ENCODE measurements around the gene CHSY1.
"Not testable (repeated sequence)": the region's sequence is repeated elsewhere in the genome, so short reads cannot be mapped to it uniquely, and the experiment has no call there.

CHSY1 gene

DNA sequence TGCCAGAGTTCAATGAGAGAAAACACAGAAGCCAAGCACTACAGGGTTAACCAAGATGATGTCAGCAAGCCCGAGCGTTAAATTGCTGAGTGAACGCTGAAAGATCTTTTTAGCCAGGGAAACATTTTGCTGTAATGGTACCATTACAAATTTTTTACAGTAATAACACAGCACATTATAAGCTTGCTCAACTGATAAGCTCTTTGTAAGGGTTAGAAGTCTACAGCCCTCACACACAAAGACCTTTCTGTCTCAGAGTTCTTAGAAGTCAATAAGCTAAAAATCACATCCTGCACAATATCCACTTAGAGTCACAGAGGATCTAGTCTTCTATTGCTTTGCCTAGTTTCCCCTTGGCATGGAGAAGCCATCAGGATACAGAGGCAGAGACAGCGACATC, 29.9 kb downstream of the CHSY1 start:
- no peak for DNase-seq (ENCODE audit: extremely low read depth, insufficient read length)
- Histone ChIP-seq H3K36me3 (ENCODE audit: control insufficient read depth, insufficient read depth, low read length) (peaks cover 1% of the 10 kb centered on the region), H3K4me3 (replicated peaks; ENCODE audit: low read depth, low read length) (no peak overlapping the region), H3K27me3 (replicated peaks; ENCODE audit: control insufficient read depth, insufficient read depth, low read length) (no peaks in the 10 kb centered on the region)
- TF ChIP-seq, protein P1, sequence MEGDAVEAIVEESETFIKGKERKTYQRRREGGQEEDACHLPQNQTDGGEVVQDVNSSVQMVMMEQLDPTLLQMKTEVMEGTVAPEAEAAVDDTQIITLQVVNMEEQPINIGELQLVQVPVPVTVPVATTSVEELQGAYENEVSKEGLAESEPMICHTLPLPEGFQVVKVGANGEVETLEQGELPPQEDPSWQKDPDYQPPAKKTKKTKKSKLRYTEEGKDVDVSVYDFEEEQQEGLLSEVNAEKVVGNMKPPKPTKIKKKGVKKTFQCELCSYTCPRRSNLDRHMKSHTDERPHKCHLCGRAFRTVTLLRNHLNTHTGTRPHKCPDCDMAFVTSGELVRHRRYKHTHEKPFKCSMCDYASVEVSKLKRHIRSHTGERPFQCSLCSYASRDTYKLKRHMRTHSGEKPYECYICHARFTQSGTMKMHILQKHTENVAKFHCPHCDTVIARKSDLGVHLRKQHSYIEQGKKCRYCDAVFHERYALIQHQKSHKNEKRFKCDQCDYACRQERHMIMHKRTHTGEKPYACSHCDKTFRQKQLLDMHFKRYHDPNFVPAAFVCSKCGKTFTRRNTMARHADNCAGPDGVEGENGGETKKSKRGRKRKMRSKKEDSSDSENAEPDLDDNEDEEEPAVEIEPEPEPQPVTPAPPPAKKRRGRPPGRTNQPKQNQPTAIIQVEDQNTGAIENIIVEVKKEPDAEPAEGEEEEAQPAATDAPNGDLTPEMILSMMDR (IDR thresholded peaks at IDR 0.05; ENCODE audit: insufficient read depth, low read length, poor library complexity, severe bottlenecking), result no peak

DNA sequence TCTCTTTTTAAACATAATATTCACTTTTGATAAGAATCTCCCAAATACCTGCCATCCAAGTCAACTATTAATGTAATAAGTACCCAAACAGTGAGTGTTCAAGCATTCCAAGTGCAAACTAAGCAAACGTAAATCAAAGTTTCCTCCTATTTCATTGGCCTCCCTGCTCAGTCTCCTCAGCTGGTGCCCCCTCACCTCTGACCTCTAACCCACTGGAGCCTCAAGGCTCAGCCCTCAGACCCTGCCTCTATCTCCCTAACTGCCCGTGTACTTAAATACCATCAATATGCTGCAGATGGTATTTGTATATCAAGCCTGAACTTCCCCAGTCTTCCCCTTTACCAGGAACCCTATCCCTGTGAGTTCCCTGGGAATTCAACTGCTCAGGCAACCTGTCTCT, 31.8 kb downstream of the CHSY1 start:
- TF ChIP-seq, protein P1 (IDR thresholded peaks at IDR 0.05; ENCODE audit: insufficient read depth, low read length, poor library complexity, severe bottlenecking), result no peak
- Histone ChIP-seq H3K27me3 (replicated peaks; ENCODE audit: control insufficient read depth, insufficient read depth, low read length) (no peaks in the 10 kb centered on the region), H3K36me3 (ENCODE audit: control insufficient read depth, insufficient read depth, low read length) (peaks cover 1% of the 10 kb centered on the region), H3K4me3 (replicated peaks; ENCODE audit: low read depth, low read length) (no peak overlapping the region)
- DNase-seq (ENCODE audit: extremely low read depth, insufficient read length), result no peak

DNA sequence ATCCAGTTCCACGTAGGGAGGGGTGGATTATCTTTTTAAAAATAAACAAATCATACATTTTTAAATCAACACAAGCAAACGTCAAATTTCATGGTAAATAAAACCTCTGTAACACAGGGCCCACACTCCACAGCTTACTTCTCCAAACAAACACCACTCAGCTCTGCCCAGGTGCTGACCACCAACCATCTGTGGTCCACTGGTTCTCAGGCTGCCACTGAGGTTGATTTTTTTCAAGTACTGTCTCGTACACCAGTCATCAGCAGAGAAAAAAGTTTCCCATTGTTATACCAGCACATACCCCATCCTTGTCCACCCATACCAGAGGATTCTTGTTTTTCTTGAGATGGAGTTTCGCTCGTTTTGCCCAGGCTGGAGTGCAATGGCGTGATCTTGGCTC, 32.4 kb downstream of the CHSY1 start:
- TF ChIP-seq, protein P1 (IDR thresholded peaks at IDR 0.05; ENCODE audit: insufficient read depth, low read length, poor library complexity, severe bottlenecking), result no peak
- peaks cover under 1% of the 10 kb centered on the region for H3K36me3 ChIP-seq (ENCODE audit: control insufficient read depth, insufficient read depth, low read length)
- no peaks in the 10 kb centered on the region for H3K27me3 ChIP-seq (replicated peaks; ENCODE audit: control insufficient read depth, insufficient read depth, low read length)
- no peak for DNase-seq (ENCODE audit: extremely low read depth, insufficient read length)
- H3K4me3 ChIP-seq (replicated peaks; ENCODE audit: low read depth, low read length), result no peak overlapping the region

DNA sequence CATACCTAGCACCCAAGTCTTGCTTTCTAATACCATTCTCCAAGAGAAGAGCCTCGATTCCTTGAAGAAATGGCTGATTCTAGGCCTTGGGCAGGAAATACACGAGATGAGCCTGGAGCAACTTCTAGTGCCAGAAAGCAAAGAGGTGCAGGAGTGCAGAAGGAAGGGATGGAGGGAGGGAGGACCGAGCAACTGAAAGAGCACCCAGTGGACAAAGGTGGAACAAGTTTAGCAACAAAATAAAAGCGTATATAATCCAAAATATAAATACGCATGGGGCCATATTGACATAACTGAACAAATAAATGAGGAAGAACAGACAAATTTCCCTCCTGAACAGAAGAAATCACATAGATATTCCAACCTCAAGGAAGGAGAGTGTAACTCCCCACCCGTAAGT, 34.4 kb downstream of the CHSY1 start:
- Histone ChIP-seq H3K36me3 (ENCODE audit: control insufficient read depth, insufficient read depth, low read length) (peaks cover 2% of the 10 kb centered on the region), H3K27me3 (replicated peaks; ENCODE audit: control insufficient read depth, insufficient read depth, low read length) (no peaks in the 10 kb centered on the region), H3K4me3 (replicated peaks; ENCODE audit: low read depth, low read length) (no peak overlapping the region)
- TF ChIP-seq, protein P1 (IDR thresholded peaks at IDR 0.05; ENCODE audit: insufficient read depth, low read length, poor library complexity, severe bottlenecking), result no peak
- no peak for DNase-seq (ENCODE audit: extremely low read depth, insufficient read length)

DNA sequence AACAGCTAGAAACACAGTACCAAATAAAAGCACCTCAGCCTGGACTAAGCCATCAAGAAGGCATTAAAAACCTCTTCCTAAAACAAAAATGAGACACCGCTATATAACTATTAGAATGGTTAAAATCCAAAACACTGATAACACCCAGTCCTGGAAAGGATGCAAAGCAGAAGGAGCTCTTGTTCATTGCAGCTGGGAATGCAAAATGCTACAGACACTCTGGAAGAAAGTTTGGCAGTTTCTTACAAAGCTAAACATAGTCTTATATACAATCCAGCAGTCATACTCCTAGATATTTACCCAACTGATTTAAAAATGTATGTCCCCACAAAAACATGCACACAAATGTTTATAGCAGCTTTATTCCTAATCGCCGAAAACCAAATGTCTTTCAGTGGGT, 35.7 kb downstream of the CHSY1 start:
- Histone ChIP-seq H3K36me3 (ENCODE audit: control insufficient read depth, insufficient read depth, low read length) (peaks cover 2% of the 10 kb centered on the region), H3K4me3 (replicated peaks; ENCODE audit: low read depth, low read length) (no peak overlapping the region), H3K27me3 (replicated peaks; ENCODE audit: control insufficient read depth, insufficient read depth, low read length) (no peaks in the 10 kb centered on the region)
- DNase-seq (ENCODE audit: extremely low read depth, insufficient read length), result no peak
- TF ChIP-seq, protein P1 (IDR thresholded peaks at IDR 0.05; ENCODE audit: insufficient read depth, low read length, poor library complexity, severe bottlenecking), result no peak

DNA sequence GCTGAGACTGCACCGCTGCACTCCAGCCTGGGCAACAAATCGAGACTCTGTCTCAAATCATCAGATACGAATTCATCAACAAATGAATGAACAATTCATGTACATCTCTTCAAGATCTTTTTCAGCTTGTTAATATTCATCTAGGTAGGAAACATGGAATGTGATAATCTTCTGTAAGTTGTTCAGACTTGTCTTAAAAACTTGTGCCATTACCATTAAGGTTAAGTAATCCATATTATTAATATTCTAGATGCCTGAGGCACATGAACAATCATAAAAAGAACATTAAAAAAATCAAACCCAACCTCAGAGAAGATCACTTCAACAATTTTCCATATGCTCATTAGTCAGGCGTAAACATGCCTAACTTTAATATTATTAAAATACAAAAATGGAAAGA, 36.2 kb downstream of the CHSY1 start:
- DNase-seq (ENCODE audit: extremely low read depth, insufficient read length), result no peak
- H3K4me3 ChIP-seq (replicated peaks; ENCODE audit: low read depth, low read length), result no peak overlapping the region
- TF ChIP-seq, protein P1 (IDR thresholded peaks at IDR 0.05; ENCODE audit: insufficient read depth, low read length, poor library complexity, severe bottlenecking), result no peak
- H3K27me3 ChIP-seq (replicated peaks; ENCODE audit: control insufficient read depth, insufficient read depth, low read length), result no peaks in the 10 kb centered on the region
- peaks cover 2% of the 10 kb centered on the region for H3K36me3 ChIP-seq (ENCODE audit: control insufficient read depth, insufficient read depth, low read length)

DNA sequence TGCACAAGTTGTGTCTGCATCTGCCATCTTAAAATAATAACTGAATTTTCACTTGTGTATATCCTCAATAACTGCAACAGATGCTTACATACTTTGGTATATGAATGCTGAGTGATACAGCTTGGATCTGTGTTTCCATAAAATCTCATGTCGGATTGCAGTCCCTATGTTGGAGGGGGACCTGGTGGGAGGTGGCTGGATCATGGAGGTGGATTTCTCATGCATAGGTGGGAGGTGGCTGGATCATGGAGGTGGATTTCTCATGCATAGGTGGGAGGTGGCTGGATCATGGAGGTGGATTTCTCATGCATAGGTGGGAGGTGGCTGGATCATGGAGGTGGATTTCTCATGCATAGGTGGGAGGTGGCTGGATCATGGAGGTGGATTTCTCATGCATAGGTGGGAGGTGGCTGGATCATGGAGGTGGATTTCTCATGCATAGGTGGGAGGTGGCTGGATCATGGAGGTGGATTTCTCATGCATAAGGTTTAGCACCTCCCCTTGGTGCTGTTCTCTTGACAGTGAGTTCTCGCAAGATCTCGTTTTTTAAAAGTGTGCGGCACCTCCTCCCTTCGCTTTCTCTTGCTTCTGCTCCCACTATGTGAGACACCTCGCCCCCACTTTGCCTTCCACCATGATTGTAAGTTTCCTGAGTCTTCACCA, 37.3 kb downstream of the CHSY1 start:
- H3K4me3 ChIP-seq (replicated peaks; ENCODE audit: low read depth, low read length); H3K36me3 ChIP-seq (ENCODE audit: control insufficient read depth, insufficient read depth, low read length); DNase-seq (ENCODE audit: extremely low read depth, insufficient read length); H3K27me3 ChIP-seq (replicated peaks; ENCODE audit: control insufficient read depth, insufficient read depth, low read length): not testable (repeated sequence)
